GM12873 (cell line): ENCODE data around the gene SPATA2.

Source experiments
- CTCF ChIP-seq: IDR thresholded peaks from 2 replicates; pipeline ENCODE4 v1.5.1; 2012; ENCODE audit warnings: low read depth, mild to moderate bottlenecking, moderate library complexity, low read length, control low read depth; ENCODE audit not compliant: insufficient read depth; ENCODE audit errors: missing control alignments

SPATA2 gene

DNA sequence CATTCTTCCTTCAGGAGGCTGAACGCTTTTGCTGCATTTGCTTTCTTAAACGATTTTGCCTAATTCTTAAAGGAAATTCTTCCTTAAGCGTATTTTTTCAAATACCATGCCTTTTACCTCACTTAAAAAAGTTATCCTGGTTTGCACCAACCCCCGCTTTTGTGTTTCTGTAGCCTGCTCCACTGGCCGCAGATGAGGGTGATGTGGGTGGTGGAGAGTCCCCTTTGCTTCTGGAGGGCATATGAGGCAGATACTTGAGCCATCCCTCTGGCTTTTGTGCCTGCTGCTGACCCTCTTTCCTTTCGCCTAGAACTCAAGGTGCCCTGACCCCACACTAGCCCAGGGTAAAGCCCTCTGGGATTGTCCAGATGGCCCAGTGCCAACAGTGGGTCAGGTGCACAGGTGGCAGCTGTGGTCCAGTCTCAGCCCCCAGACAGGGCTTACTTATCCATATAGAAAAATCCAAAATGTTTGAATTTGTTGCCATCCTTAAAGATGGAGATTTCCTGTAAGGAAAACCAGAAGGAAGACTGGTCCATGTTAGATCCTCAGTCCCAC is 43.9 kb downstream of the SPATA2 start:
- no peak for TF ChIP-seq CTCF

DNA sequence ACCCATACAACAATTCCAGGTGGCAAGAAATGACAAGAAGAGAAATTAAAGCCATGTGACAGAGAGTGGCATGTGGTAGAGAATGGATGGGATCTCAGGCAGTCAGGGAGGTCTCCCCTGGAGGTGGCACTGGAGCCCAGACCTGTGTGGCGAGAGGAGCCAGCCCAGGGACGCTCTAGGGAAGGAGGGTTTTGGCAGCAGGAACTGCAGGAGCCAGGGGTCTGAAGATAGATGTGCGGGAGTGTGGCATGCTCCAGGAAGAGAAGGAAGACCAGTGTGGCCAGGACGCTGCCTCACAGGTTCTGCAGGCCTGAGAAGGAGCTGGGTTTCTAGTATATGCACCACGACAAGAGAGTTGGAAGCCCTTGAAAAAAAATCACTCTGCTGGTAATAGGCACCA is 45.1 kb downstream of the SPATA2 start:
- TF ChIP-seq CTCF: no peak

- no peak for TF ChIP-seq CTCF
These were observed 46.4 kb downstream of the SPATA2 start for GRCh38 chr20:49868964-49869363.

- TF ChIP-seq CTCF: no peak
These were observed 46.8 kb downstream of the SPATA2 start for GRCh38 chr20:49868538-49868937.

DNA sequence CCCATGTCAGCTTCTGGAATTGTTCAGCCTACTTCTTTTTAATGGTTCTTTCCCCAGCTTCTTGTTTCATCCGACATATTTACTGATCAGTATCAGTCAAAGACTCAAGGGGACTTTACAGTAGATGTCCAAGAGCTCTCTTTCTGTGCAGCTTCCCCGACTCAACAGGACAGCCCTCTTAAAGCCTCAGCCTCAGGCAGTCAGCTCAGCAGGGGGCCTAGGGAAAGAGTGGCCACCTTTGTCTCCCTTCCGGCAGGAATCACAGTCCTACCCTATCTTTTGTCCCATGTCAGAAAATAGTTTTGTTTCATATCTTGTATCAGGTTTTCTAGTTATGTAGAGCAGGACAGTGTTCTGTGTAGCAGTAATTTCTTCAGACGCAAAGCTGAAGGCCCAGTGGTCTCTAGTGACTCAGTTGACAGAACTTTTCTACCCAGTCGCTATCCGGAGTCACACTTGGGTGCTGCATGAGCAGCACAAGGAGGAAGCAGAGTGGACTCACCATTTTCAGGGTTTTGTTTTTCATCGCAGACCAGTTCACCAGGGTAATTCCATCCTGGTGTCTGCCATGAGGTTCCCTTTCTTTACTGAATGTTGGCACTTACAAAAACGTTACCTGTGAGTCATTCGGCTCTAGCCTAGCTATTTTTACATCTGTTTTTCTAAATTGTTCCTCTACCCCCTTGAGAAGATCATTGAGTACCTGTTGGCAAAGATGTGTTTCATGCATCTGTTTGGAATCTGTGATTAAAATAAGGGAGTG is 47.7 kb downstream of the SPATA2 start:
- no peak for TF ChIP-seq CTCF

DNA sequence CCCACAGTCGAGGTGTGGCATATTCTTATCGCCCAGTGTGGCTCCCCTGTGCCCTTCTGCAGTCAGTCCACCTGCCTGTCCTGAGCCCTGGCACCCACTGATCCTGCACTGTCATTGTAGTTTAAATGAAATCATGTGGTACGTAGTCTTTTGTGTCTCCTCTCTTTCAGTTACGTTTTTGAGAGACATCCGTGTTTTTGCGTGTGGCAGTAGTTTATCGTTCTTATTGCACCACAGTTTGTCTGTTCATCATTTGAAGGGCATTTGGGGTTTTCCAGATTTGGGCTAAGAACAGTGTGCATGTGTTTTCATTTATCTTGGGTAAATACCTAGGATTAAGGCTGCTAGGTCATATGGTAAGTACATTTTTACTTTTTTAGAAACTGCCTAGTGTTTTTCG is 49.3 kb downstream of the SPATA2 start:
- TF ChIP-seq CTCF: no peak

GRCh38 chr20:49865559-49865958 is 49.8 kb downstream of the SPATA2 start:
- no peak for TF ChIP-seq CTCF
